ENCODE data around the gene FAF1. TPM values are rescaled to one million over a fixed set of nuclear protein-coding genes. Genes with fewer than 3 reads are reported as not detected.

Gene FAF1
- total and polyA plus RNA-seq, 2 donors (not counting 3 experiments of a cell fraction or from before 2014, with no cell fraction given) = 9.0 to 57.6 TPM

- Histone ChIP-seq H3K9me1 (replicated peaks; ENCODE audit: control insufficient read depth, extremely low read depth, insufficient read depth, low read length) (no peaks in the 10 kb centered on the region), H2AFZ (ENCODE audit: low read depth, low read length) (peak overlapping the region; percentile 91), H3K9ac (replicated peaks; ENCODE audit: extremely low read depth, insufficient read depth, low read length) (peak overlapping the region; percentile 89), H3K27me3 (ENCODE audit: control insufficient read depth in 2 of 2, insufficient read depth in 2 of 2, low read length in 2 of 2) (no peaks in the 10 kb centered on the region), H3K9me3 (replicated peaks; ENCODE audit: control insufficient read depth, insufficient read depth, low read length) (no peaks in the 10 kb centered on the region), H3K4me1 (ENCODE audit: control insufficient read depth, extremely low read depth, insufficient read depth, low read length) (peaks cover 26% of the 10 kb centered on the region), H3K4me2 (ENCODE audit: insufficient read depth, low read length) (peak overlapping the region; percentile 93), H3K27ac (ENCODE audit: insufficient read depth, low read depth, low read length) (peak overlapping the region; percentile 48), H3K36me3 (ENCODE audit: control insufficient read depth in 2 of 2, extremely low read depth in 1 of 2, insufficient read depth in 2 of 2, low read length in 2 of 2) (no peaks in the 10 kb centered on the region), H3K4me3 (replicated peaks in 1 of 3; ENCODE audit: insufficient read depth in 1 of 3, low read depth in 1 of 3, low read length in 3 of 3) (peak overlapping the region; percentile 62 to 90 (median 73)), H4K20me1 (replicated peaks; ENCODE audit: control insufficient read depth, extremely low read depth, insufficient read depth, low read length) (no peaks in the 10 kb centered on the region), H3K79me2 (ENCODE audit: control insufficient read depth, insufficient read depth, low read length) (peaks cover 35% of the 10 kb centered on the region)
- ChIA-PET POLR2A (no interaction called here), CTCF (interaction anchor here (1.0 to 3.8 kb wide), 3 partner anchors 10 to 196 kb away, joined by 3 to 34 read pairs (median 5); partner anchors contain the start of gene FAF1)
- TF ChIP-seq FOS (IDR thresholded peaks at IDR 0.05; ENCODE audit: borderline replicate concordance, insufficient read depth, low read length) (no peak), GATA2 (IDR thresholded peaks at IDR 0.05; ENCODE audit: insufficient read depth, insufficient read length, low read depth, low read length) (no peak), POLR2AphosphoS5 (IDR thresholded peaks at IDR 0.05; ENCODE audit: insufficient read depth, low read depth, low read length) (no peak), POLR2A (IDR thresholded peaks at IDR 0.05; ENCODE audit: low read depth, low read length) (no peak), CTCF (IDR thresholded peaks at IDR 0.05; ENCODE audit: extremely low read depth in 1 of 2, insufficient read depth in 1 of 2, low read depth in 1 of 2, low read length in 2 of 2) (no peak), EZH2 (IDR thresholded peaks at IDR 0.05; ENCODE audit: borderline replicate concordance, low read depth, low read length, severe bottlenecking) (no peak), MAX (IDR thresholded peaks at IDR 0.05; ENCODE audit: insufficient read depth, insufficient read length) (no peak), JUN (IDR thresholded peaks at IDR 0.05; ENCODE audit: borderline replicate concordance, insufficient read depth, insufficient read length, low read depth) (no peak), MYC (IDR thresholded peaks at IDR 0.05; ENCODE audit: low read depth, low read length) (no peak)
- BruUV-seq (replicated peaks) = no TSS peak
- dilution Hi-C loops (cut with MboI; ENCODE audit: extremely low pct_ligation_motif_present, low sequenced_read_pairs) = no loop called here
- intact Hi-C loops (cut with micrococcal nuclease) = no loop called here
- FAIRE-seq = no peak
- peak; percentile 40 for DNase-seq (ENCODE audit: low read depth, low spot score)
Measured at GRCh38 chr1:50970931-50971582, 11.0 kb upstream of the FAF1 start.
